ENCODE data around the gene CLEC2L. TPM values are rescaled to one million over a fixed set of nuclear protein-coding genes. Genes with fewer than 3 reads are reported as not detected.

CLEC2L gene
- total RNA-seq, 3 donors from 2014 or later (not counting 1 experiment from before 2014, with no cell fraction given): 0.71 TPM; not detected in 2

DNA sequence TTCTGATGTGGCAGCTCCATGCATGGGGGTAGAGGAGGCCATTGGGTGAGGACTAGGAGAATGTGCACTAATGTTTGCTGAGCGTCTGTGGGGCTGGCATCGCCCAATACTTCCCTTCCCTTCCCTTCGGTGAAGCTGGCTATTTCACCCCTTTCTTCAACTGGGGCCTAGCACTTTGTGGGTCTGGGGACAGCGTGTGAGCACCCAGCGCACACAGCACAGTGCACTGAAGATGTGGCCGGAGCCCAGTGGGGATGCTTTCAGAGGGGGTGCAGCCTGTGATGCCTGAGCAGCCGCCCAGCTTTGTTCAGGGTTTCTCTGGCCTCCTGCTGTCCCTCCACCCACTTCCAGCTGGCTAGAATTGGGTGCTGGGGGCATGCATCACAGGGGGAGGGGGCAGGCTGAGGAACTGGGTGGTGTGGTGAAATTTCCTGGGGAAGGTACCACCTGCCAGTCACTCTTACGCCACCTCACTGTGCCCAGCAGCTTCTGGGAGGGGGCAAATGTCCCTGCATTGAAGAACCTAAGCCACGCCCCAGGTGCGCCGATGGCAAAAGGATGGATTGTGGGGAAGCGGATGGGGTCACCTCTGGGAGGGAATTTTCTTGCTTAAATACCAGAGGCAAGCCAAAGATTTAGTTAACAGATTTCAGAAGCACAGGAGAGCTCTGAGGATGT lies 45.5 kb downstream of the CLEC2L start:
- H3K4me1 ChIP-seq (ENCODE audit: control insufficient read depth, insufficient read depth, low read length): no peaks in the 10 kb centered on the region
- H3K27me3 ChIP-seq (ENCODE audit: control insufficient read depth, insufficient read depth, low read length): no peaks in the 10 kb centered on the region
- H3K9me3 ChIP-seq (ENCODE audit: control insufficient read depth, insufficient read depth, low read length): no peaks in the 10 kb centered on the region
- DNase-seq (no peak), ATAC-seq (no peak)
- Mint-ChIP-seq H3K4me1 (peaks cover 2 to 8% of the 10 kb centered on the region in 2 donors), H3K4me3 (no peak overlapping the region), H3K27me3 (ENCODE audit: low read depth in 2 of 2) (no peaks in the 10 kb centered on the region), H3K27ac (peak overlapping the region in 1 of 2 donors; percentile 5), H3K9me3 (no peaks in the 10 kb centered on the region), H3K36me3 (no peaks in the 10 kb centered on the region)
- intact Hi-C loops (cut with micrococcal nuclease): no loop called here
- TF ChIP-seq, protein P1, sequence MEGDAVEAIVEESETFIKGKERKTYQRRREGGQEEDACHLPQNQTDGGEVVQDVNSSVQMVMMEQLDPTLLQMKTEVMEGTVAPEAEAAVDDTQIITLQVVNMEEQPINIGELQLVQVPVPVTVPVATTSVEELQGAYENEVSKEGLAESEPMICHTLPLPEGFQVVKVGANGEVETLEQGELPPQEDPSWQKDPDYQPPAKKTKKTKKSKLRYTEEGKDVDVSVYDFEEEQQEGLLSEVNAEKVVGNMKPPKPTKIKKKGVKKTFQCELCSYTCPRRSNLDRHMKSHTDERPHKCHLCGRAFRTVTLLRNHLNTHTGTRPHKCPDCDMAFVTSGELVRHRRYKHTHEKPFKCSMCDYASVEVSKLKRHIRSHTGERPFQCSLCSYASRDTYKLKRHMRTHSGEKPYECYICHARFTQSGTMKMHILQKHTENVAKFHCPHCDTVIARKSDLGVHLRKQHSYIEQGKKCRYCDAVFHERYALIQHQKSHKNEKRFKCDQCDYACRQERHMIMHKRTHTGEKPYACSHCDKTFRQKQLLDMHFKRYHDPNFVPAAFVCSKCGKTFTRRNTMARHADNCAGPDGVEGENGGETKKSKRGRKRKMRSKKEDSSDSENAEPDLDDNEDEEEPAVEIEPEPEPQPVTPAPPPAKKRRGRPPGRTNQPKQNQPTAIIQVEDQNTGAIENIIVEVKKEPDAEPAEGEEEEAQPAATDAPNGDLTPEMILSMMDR (IDR thresholded peaks at IDR 0.05): no peak
- WGBS (ENCODE audit: insufficient coverage): 96% methylated on average over 12 of the region's 12 CpGs
- H3K4me3 ChIP-seq (ENCODE audit: low read length): no peak overlapping the region
- no peak overlapping the region for H3K27ac ChIP-seq (ENCODE audit: low read length)
- peaks cover 15% of the 10 kb centered on the region for H3K36me3 ChIP-seq (ENCODE audit: control insufficient read depth, insufficient read depth, low read length)

DNA sequence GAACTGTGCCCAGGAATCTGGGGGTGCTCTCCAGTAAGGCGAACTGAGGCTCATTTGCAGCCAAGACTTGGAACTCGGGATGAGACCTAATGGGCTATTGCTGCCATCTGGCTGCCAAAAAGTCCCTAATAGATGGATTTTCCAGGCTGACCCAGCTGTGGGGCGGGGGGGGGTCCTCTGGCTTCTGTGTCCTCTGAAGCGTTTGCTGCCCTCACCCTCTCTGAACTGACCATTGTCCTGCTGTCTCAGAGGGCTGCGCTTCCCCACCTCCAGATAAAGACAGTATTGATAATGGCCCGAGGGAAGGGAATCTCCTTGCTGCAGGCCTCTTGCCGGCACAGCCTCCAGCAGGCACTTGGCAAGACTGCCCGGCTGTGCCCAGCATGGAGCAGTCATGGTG lies 46.6 kb downstream of the CLEC2L start:
- ATAC-seq (no peak), DNase-seq (no peak)
- H3K36me3 Mint-ChIP-seq: no peaks in the 10 kb centered on the region
- Histone ChIP-seq H3K27me3 (ENCODE audit: control insufficient read depth, insufficient read depth, low read length) (no peaks in the 10 kb centered on the region), H3K9me3 (ENCODE audit: control insufficient read depth, insufficient read depth, low read length) (no peaks in the 10 kb centered on the region), H3K27ac (ENCODE audit: low read length) (no peak overlapping the region), H3K36me3 (ENCODE audit: control insufficient read depth, insufficient read depth, low read length) (peaks cover 25% of the 10 kb centered on the region), H3K4me1 (ENCODE audit: control insufficient read depth, insufficient read depth, low read length) (no peaks in the 10 kb centered on the region), H3K4me3 (ENCODE audit: low read length) (no peak overlapping the region)
- H3K27ac Mint-ChIP-seq: no peak overlapping the region
- no peaks in the 10 kb centered on the region for H3K9me3 Mint-ChIP-seq
- intact Hi-C loops (cut with micrococcal nuclease): no loop called here
- TF ChIP-seq, protein P1 (IDR thresholded peaks at IDR 0.05): no peak
- no peak overlapping the region for H3K4me3 Mint-ChIP-seq
- peaks cover 0 to 8% of the 10 kb centered on the region in 2 donors for H3K4me1 Mint-ChIP-seq
- WGBS (ENCODE audit: insufficient coverage): 91% methylated on average over 8 of the region's 8 CpGs
- H3K27me3 Mint-ChIP-seq (ENCODE audit: low read depth in 2 of 2): no peaks in the 10 kb centered on the region

DNA sequence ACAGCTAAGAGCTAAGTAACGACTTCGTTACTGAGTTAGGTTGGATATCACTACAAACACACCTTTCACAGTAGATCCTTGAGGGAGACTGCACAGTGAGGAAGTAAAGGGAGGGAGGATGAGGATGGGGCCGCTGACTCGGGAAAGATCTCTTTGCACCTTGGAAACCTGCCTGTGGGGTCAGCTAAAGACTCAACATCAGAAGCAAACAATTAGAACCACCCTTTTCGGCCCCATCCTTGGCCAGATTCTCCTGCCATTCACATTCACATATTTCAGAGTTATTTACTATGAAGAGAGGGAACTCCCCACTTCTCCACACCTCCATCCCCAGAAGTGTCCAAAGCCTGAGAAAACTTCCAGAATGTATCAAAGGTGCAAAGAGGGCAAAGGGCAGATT lies 47.1 kb downstream of the CLEC2L start:
- intact Hi-C loops (cut with micrococcal nuclease): no loop called here
- H3K27ac Mint-ChIP-seq: peak overlapping the region in 1 of 2 donors; percentile 37
- ATAC-seq: no peak

More for the DNA sequence above, 47.1 kb downstream of the CLEC2L start:
- H3K4me1 ChIP-seq (ENCODE audit: control insufficient read depth, insufficient read depth, low read length): no peaks in the 10 kb centered on the region
- Mint-ChIP-seq H3K36me3 (no peaks in the 10 kb centered on the region), H3K4me1 (peaks cover 0 to 8% of the 10 kb centered on the region in 2 donors), H3K9me3 (no peaks in the 10 kb centered on the region), H3K4me3 (no peak overlapping the region), H3K27me3 (ENCODE audit: low read depth in 2 of 2) (no peaks in the 10 kb centered on the region)
- no peak for DNase-seq
- no peaks in the 10 kb centered on the region for H3K27me3 ChIP-seq (ENCODE audit: control insufficient read depth, insufficient read depth, low read length)
- H3K27ac ChIP-seq (ENCODE audit: low read length): no peak overlapping the region
- peaks cover 28% of the 10 kb centered on the region for H3K36me3 ChIP-seq (ENCODE audit: control insufficient read depth, insufficient read depth, low read length)
- no peak overlapping the region for H3K4me3 ChIP-seq (ENCODE audit: low read length)
- no peaks in the 10 kb centered on the region for H3K9me3 ChIP-seq (ENCODE audit: control insufficient read depth, insufficient read depth, low read length)
- TF ChIP-seq, protein P1 (IDR thresholded peaks at IDR 0.05): no peak
- 86% methylated on average over 3 of the region's 5 CpGs for WGBS (ENCODE audit: insufficient coverage)

Data from natural killer cell (primary cell).